Measurements from ENCODE around the gene KAT8.
A peak's percentile ranks its signal among the peaks of the same experiment; 100 is the strongest.

KAT8 gene

GRCh38 chr16:31131841-31132271, 14.4 kb downstream of the KAT8 start:
- Histone ChIP-seq H3K79me1 (ENCODE audit: low read depth, low read length) (peaks cover 2% of the 10 kb centered on the region), H4K91ac (ENCODE audit: low read depth, low read length, poor library complexity) (no peak overlapping the region), H2AFZ (ENCODE audit: low read length) (no peak overlapping the region), H2AK5ac (ENCODE audit: low read depth, low read length) (no peak overlapping the region), H2BK5ac (ENCODE audit: low read length) (no peak overlapping the region), H3K9ac (ENCODE audit: low read depth, low read length, poor library complexity) (no peak overlapping the region), H3K27ac (replicated peaks; ENCODE audit: low read length) (no peak overlapping the region), H4K8ac (ENCODE audit: low read depth, low read length) (no peak overlapping the region), H3K18ac (ENCODE audit: low read length) (no peak overlapping the region), H3K23ac (ENCODE audit: low read depth, low read length, poor library complexity) (peak overlapping the region; percentile 52), H3K36me3 (replicated peaks in 1 of 2; ENCODE audit: control insufficient read depth in 2 of 2, insufficient read depth in 2 of 2, low read length in 2 of 2) (peaks cover 28 to 54% of the 10 kb centered on the region in 2 donors), H3K4me1 (ENCODE audit: control insufficient read depth in 2 of 2, insufficient read depth in 1 of 2, low read depth in 1 of 2, low read length in 2 of 2) (peaks cover 14 to 15% of the 10 kb centered on the region in 2 donors), H2BK15ac (ENCODE audit: low read length) (no peak overlapping the region), H3K4me2 (ENCODE audit: insufficient read depth, low read length, poor library complexity, severe bottlenecking) (no peak overlapping the region), H3K4ac (ENCODE audit: low read length) (no peak overlapping the region), H3K4me3 (ENCODE audit: low read length in 2 of 2) (no peak overlapping the region), H2BK12ac (ENCODE audit: low read length) (no peak overlapping the region), H3K14ac (ENCODE audit: low read length) (no peak overlapping the region), H3K27me3 (ENCODE audit: control insufficient read depth in 3 of 3, insufficient read depth in 3 of 3, low read depth in 1 of 3, low read length in 3 of 3) (peaks cover 0 to 3% (median 0%) of the 10 kb centered on the region in 3 experiments), H2BK120ac (ENCODE audit: low read depth, low read length) (no peak overlapping the region), H3K9me3 (replicated peaks in 1 of 2; ENCODE audit: control insufficient read depth in 2 of 2, insufficient read depth in 1 of 2, low read depth in 1 of 2, low read length in 2 of 2) (no peaks in the 10 kb centered on the region)
- WGBS, 2 donors (ENCODE audit: extremely low coverage in 2 of 2, insufficient read length in 2 of 2, insufficient replicate concordance in 1 of 2) = no CpG with 5 or more reads among the region's 5 CpGs
- no peak for DNase-seq (ENCODE audit: low spot score)

- Histone ChIP-seq H3K27me3 (ENCODE audit: control insufficient read depth in 3 of 3, insufficient read depth in 3 of 3, low read depth in 1 of 3, low read length in 3 of 3) (peaks cover 0 to 3% (median 0%) of the 10 kb centered on the region in 3 experiments), H3K9me3 (replicated peaks in 1 of 2; ENCODE audit: control insufficient read depth in 2 of 2, insufficient read depth in 1 of 2, low read depth in 1 of 2, low read length in 2 of 2) (no peaks in the 10 kb centered on the region), H3K4me3 (ENCODE audit: low read length in 2 of 2) (no peak overlapping the region), H3K36me3 (replicated peaks in 1 of 2; ENCODE audit: control insufficient read depth in 2 of 2, insufficient read depth in 2 of 2, low read length in 2 of 2) (peaks cover 23 to 48% of the 10 kb centered on the region in 2 donors), H4K91ac (ENCODE audit: low read depth, low read length, poor library complexity) (no peak overlapping the region), H2BK5ac (ENCODE audit: low read length) (no peak overlapping the region), H3K18ac (ENCODE audit: low read length) (no peak overlapping the region), H2BK15ac (ENCODE audit: low read length) (no peak overlapping the region), H2BK12ac (ENCODE audit: low read length) (no peak overlapping the region), H2AFZ (ENCODE audit: low read length) (no peak overlapping the region), H4K8ac (ENCODE audit: low read depth, low read length) (no peak overlapping the region), H3K14ac (ENCODE audit: low read length) (no peak overlapping the region), H3K27ac (replicated peaks; ENCODE audit: low read length) (no peak overlapping the region), H3K4ac (ENCODE audit: low read length) (no peak overlapping the region), H3K79me1 (ENCODE audit: low read depth, low read length) (peaks cover 2% of the 10 kb centered on the region), H3K23ac (ENCODE audit: low read depth, low read length, poor library complexity) (peak overlapping the region; percentile 52), H2AK5ac (ENCODE audit: low read depth, low read length) (no peak overlapping the region), H3K4me2 (ENCODE audit: insufficient read depth, low read length, poor library complexity, severe bottlenecking) (no peak overlapping the region), H3K4me1 (ENCODE audit: control insufficient read depth in 2 of 2, insufficient read depth in 1 of 2, low read depth in 1 of 2, low read length in 2 of 2) (peaks cover 14 to 15% of the 10 kb centered on the region in 2 donors), H2BK120ac (ENCODE audit: low read depth, low read length) (no peak overlapping the region), H3K9ac (ENCODE audit: low read depth, low read length, poor library complexity) (no peak overlapping the region)
- no CpG with 5 or more reads among the region's 20 CpGs for WGBS, 2 donors (ENCODE audit: extremely low coverage in 2 of 2, insufficient read length in 2 of 2, insufficient replicate concordance in 1 of 2)
- no peak for DNase-seq (ENCODE audit: low spot score)
Observed at GRCh38 chr16:31132303-31132979, 15.0 kb downstream of the KAT8 start.

GRCh38 chr16:31133046-31133501, 15.6 kb downstream of the KAT8 start:
- Histone ChIP-seq H4K91ac (ENCODE audit: low read depth, low read length, poor library complexity) (no peak overlapping the region), H2AK5ac (ENCODE audit: low read depth, low read length) (no peak overlapping the region), H4K8ac (ENCODE audit: low read depth, low read length) (peak overlapping the region; percentile 48), H3K27me3 (ENCODE audit: control insufficient read depth in 3 of 3, insufficient read depth in 3 of 3, low read depth in 1 of 3, low read length in 3 of 3) (peaks cover 0 to 3% (median 0%) of the 10 kb centered on the region in 3 experiments), H2BK5ac (ENCODE audit: low read length) (no peak overlapping the region), H3K4me1 (ENCODE audit: control insufficient read depth in 2 of 2, insufficient read depth in 1 of 2, low read depth in 1 of 2, low read length in 2 of 2) (peaks cover 14 to 15% of the 10 kb centered on the region in 2 donors), H3K14ac (ENCODE audit: low read length) (no peak overlapping the region), H3K79me1 (ENCODE audit: low read depth, low read length) (peaks cover 2% of the 10 kb centered on the region), H3K4ac (ENCODE audit: low read length) (no peak overlapping the region), H2AFZ (ENCODE audit: low read length) (no peak overlapping the region), H2BK120ac (ENCODE audit: low read depth, low read length) (no peak overlapping the region), H3K23ac (ENCODE audit: low read depth, low read length, poor library complexity) (peak overlapping the region; percentile 77), H3K27ac (replicated peaks; ENCODE audit: low read length) (no peak overlapping the region), H2BK15ac (ENCODE audit: low read length) (no peak overlapping the region), H3K9ac (ENCODE audit: low read depth, low read length, poor library complexity) (peak overlapping the region; percentile 15), H2BK12ac (ENCODE audit: low read length) (no peak overlapping the region), H3K4me2 (ENCODE audit: insufficient read depth, low read length, poor library complexity, severe bottlenecking) (no peak overlapping the region), H3K36me3 (replicated peaks in 1 of 2; ENCODE audit: control insufficient read depth in 2 of 2, insufficient read depth in 2 of 2, low read length in 2 of 2) (peaks cover 17 to 43% of the 10 kb centered on the region in 2 donors), H3K18ac (ENCODE audit: low read length) (no peak overlapping the region), H3K9me3 (replicated peaks in 1 of 2; ENCODE audit: control insufficient read depth in 2 of 2, insufficient read depth in 1 of 2, low read depth in 1 of 2, low read length in 2 of 2) (no peaks in the 10 kb centered on the region), H3K4me3 (ENCODE audit: low read length in 2 of 2) (no peak overlapping the region)
- WGBS, 2 donors (ENCODE audit: extremely low coverage in 2 of 2, insufficient read length in 2 of 2, insufficient replicate concordance in 1 of 2) = no CpG with 5 or more reads among the region's 6 CpGs
- DNase-seq (ENCODE audit: low spot score) = no peak

GRCh38 chr16:31134091-31134571, 16.7 kb downstream of the KAT8 start:
- Histone ChIP-seq H2BK120ac (ENCODE audit: low read depth, low read length) (no peak overlapping the region), H3K9me3 (replicated peaks in 1 of 2; ENCODE audit: control insufficient read depth in 2 of 2, insufficient read depth in 1 of 2, low read depth in 1 of 2, low read length in 2 of 2) (no peaks in the 10 kb centered on the region), H3K4me1 (ENCODE audit: control insufficient read depth in 2 of 2, insufficient read depth in 1 of 2, low read depth in 1 of 2, low read length in 2 of 2) (peaks cover 15 to 17% of the 10 kb centered on the region in 2 donors), H3K36me3 (replicated peaks in 1 of 2; ENCODE audit: control insufficient read depth in 2 of 2, insufficient read depth in 2 of 2, low read length in 2 of 2) (peaks cover 17 to 35% of the 10 kb centered on the region in 2 donors), H3K18ac (ENCODE audit: low read length) (no peak overlapping the region), H3K23ac (ENCODE audit: low read depth, low read length, poor library complexity) (no peak overlapping the region), H3K9ac (ENCODE audit: low read depth, low read length, poor library complexity) (no peak overlapping the region), H2BK12ac (ENCODE audit: low read length) (no peak overlapping the region), H3K27ac (replicated peaks; ENCODE audit: low read length) (no peak overlapping the region), H2AK5ac (ENCODE audit: low read depth, low read length) (no peak overlapping the region), H3K4me2 (ENCODE audit: insufficient read depth, low read length, poor library complexity, severe bottlenecking) (no peak overlapping the region), H2BK5ac (ENCODE audit: low read length) (no peak overlapping the region), H3K27me3 (ENCODE audit: control insufficient read depth in 3 of 3, insufficient read depth in 3 of 3, low read depth in 1 of 3, low read length in 3 of 3) (peaks cover 0 to 3% (median 0%) of the 10 kb centered on the region in 3 experiments), H4K91ac (ENCODE audit: low read depth, low read length, poor library complexity) (no peak overlapping the region), H2AFZ (ENCODE audit: low read length) (no peak overlapping the region), H3K14ac (ENCODE audit: low read length) (no peak overlapping the region), H2BK15ac (ENCODE audit: low read length) (no peak overlapping the region), H4K8ac (ENCODE audit: low read depth, low read length) (no peak overlapping the region), H3K4ac (ENCODE audit: low read length) (no peak overlapping the region), H3K4me3 (ENCODE audit: low read length in 2 of 2) (no peak overlapping the region), H3K79me1 (ENCODE audit: low read depth, low read length) (peaks cover 2% of the 10 kb centered on the region)
- DNase-seq (ENCODE audit: low spot score) = no peak
- no CpG with 5 or more reads among the region's 5 CpGs for WGBS, 2 donors (ENCODE audit: extremely low coverage in 2 of 2, insufficient read length in 2 of 2, insufficient replicate concordance in 1 of 2)

Data from neuronal stem cell (in vitro differentiated cells).